Endothelial cell of umbilical vein (primary cell): Measurements from ENCODE around the gene PELI3. TPM values are rescaled to one million over a fixed set of nuclear protein-coding genes. Genes with fewer than 3 reads are reported as not detected.

Source experiments
- BruUV-seq: library from RNA; stranded (reverse); fragments of 400-500 nt; replicated peaks from 2 replicates; lab custom pipeline; 2021; lab: Mats Ljungman, UMichigan
- CTCF ChIA-PET: fragments of 300-600, 350-600 bp; sonication (Branson Sonifier 250); formaldehyde crosslinking; loops from one replicate; lab custom pipeline; 2021; ENCODE audit warnings: antibody characterized with exemption, inconsistent platforms; lab: Charles Lee
- POLR2A ChIA-PET: fragments of 300-600, 350-600 bp; sonication (Branson Sonifier 250); formaldehyde crosslinking; loops from one replicate; lab custom pipeline; 2021; ENCODE audit warnings: antibody characterized with exemption, inconsistent platforms; lab: Charles Lee
- DNase-seq: peaks from one replicate; pipeline ENCODE4 v3.0.0-alpha.2; 2011; ENCODE audit warnings: low read depth, low spot score
- FAIRE-seq: peaks from 2 replicates; lab custom pipeline; 2011; peaks lifted over from hg19 to GRCh38; lab: Jason Lieb, UNC
- H2AFZ ChIP-seq: 2 replicates; pipeline ENCODE4 v1.6.0; 2012; ENCODE audit warnings: low read depth, low read length, control low read depth, inconsistent platforms
- H3K27ac ChIP-seq: 2 replicates; pipeline ENCODE4 v1.5.1; 2011; ENCODE audit warnings: low read depth, mild to moderate bottlenecking, control low read depth, low read length, moderate library complexity; ENCODE audit not compliant: insufficient read depth
- H3K27me3 ChIP-seq, 2 experiments: 2 replicates each; pipeline versions ENCODE4 v1.6.0 to v1.6.1; 2011; ENCODE audit warnings: low read length in 2 of 2, mixed read lengths in 1 of 2; ENCODE audit not compliant: control insufficient read depth in 2 of 2, insufficient read depth in 2 of 2
- H3K36me3 ChIP-seq, 2 experiments: 2 replicates in 1 of 2; 3 replicates in 1 of 2; pipeline ENCODE4 v1.5.1; 2011; ENCODE audit warnings: low read length in 2 of 2, mild to moderate bottlenecking in 1 of 2, moderate library complexity in 1 of 2; ENCODE audit not compliant: control insufficient read depth in 2 of 2, insufficient read depth in 2 of 2; ENCODE audit errors: extremely low read depth in 1 of 2
- H3K4me1 ChIP-seq: 3 replicates; pipeline ENCODE4 v1.5.1; 2011; ENCODE audit warnings: mild to moderate bottlenecking, low read length; ENCODE audit not compliant: control insufficient read depth, insufficient read depth; ENCODE audit errors: extremely low read depth
- H3K4me2 ChIP-seq: 2 replicates; pipeline ENCODE4 v1.6.1; 2011; ENCODE audit warnings: low read length, control low read depth, mixed read lengths; ENCODE audit not compliant: insufficient read depth
- H3K4me3 ChIP-seq, 3 experiments: fragments of 200-600 bp in 1 of 3; sonication (generic), shearing (Covaris generic) in 1 of 3; replicated peaks in 1 of 3; 2 replicates each; pipeline ENCODE4 v1.5.1; 2011 to 2016; ENCODE audit warnings: control low read depth in 3 of 3, low read length in 3 of 3, mild to moderate bottlenecking in 2 of 3, inconsistent platforms in 1 of 3, low read depth in 1 of 3, moderate library complexity in 1 of 3; ENCODE audit not compliant: insufficient read depth in 1 of 3
- H3K79me2 ChIP-seq: 2 replicates; pipeline ENCODE4 v1.6.0; 2012; ENCODE audit warnings: low read length, inconsistent platforms; ENCODE audit not compliant: control insufficient read depth, insufficient read depth
- H3K9ac ChIP-seq: replicated peaks from 2 replicates; pipeline ENCODE3; 2011; ENCODE audit warnings: low read length, control low read depth; ENCODE audit not compliant: insufficient read depth; ENCODE audit errors: extremely low read depth
- H3K9me1 ChIP-seq: replicated peaks from 3 replicates; pipeline ENCODE4 v1.6.0; 2011; ENCODE audit warnings: mild to moderate bottlenecking, low read length; ENCODE audit not compliant: control insufficient read depth, insufficient read depth; ENCODE audit errors: extremely low read depth
- H3K9me3 ChIP-seq: replicated peaks from 2 replicates; pipeline ENCODE4 v1.5.1; 2012; ENCODE audit warnings: low read length, inconsistent platforms; ENCODE audit not compliant: control insufficient read depth, insufficient read depth
- H4K20me1 ChIP-seq: replicated peaks from 2 replicates; pipeline ENCODE3; 2011; ENCODE audit warnings: mild to moderate bottlenecking, low read length; ENCODE audit not compliant: control insufficient read depth, insufficient read depth; ENCODE audit errors: extremely low read depth
- EZH2 ChIP-seq: IDR thresholded peaks from 2 replicates; pipeline ENCODE4 v1.6.1; 2012; ENCODE audit warnings: borderline replicate concordance, low read depth, mild to moderate bottlenecking, moderate library complexity, low read length, inconsistent platforms; ENCODE audit not compliant: severe bottlenecking
- FOS ChIP-seq: IDR thresholded peaks from 2 replicates; pipeline ENCODE4 v1.6.1; 2011; ENCODE audit warnings: mild to moderate bottlenecking, low read length, moderate library complexity, borderline replicate concordance; ENCODE audit not compliant: insufficient read depth
- GATA2 ChIP-seq: IDR thresholded peaks from 2 replicates; pipeline ENCODE4 v1.7.0; 2011; ENCODE audit warnings: low read depth, mild to moderate bottlenecking, moderate library complexity, mixed read lengths, low read length; ENCODE audit not compliant: insufficient read length, insufficient read depth
- JUN ChIP-seq: IDR thresholded peaks from 2 replicates; pipeline ENCODE4 v1.6.1; 2011; ENCODE audit warnings: borderline replicate concordance, low read depth; ENCODE audit not compliant: insufficient read length, insufficient read depth
- MYC ChIP-seq: IDR thresholded peaks from one replicate; pipeline ENCODE4 v1.6.1; 2011; ENCODE audit warnings: mild to moderate bottlenecking, low read depth, low read length
- POLR2A ChIP-seq: IDR thresholded peaks from 2 replicates; pipeline ENCODE4 v1.6.1; 2012; ENCODE audit warnings: low read depth, mild to moderate bottlenecking, control low read depth, low read length
- POLR2AphosphoS5 ChIP-seq: IDR thresholded peaks from 2 replicates; pipeline ENCODE4 v1.6.1; 2012; ENCODE audit warnings: low read depth, mild to moderate bottlenecking, control low read depth, low read length, moderate library complexity; ENCODE audit not compliant: insufficient read depth
- dilution Hi-C: fragments of 300-500 bp; cut with MboI; formaldehyde crosslinking; loops from one replicate; pipeline ENCODE4 v1.15.0; 2019; ENCODE audit warnings: low sequenced_read_pairs; ENCODE audit not compliant: extremely low pct_ligation_motif_present
- intact Hi-C: fragments of 100-400 bp; cut with micrococcal nuclease; formaldehyde crosslinking; loops from one replicate; pipeline ENCODE4 v1.10.0; 2022
- polyA plus RNA-seq, 4 experiments: library from polyadenylated mRNA; depleted of rRNA in 3 of 4; stranded (reverse) in 3 of 4; unstranded in 1 of 4; fragments of >200 nt; gene quantifications; 2 replicates each; pipeline versions ENCODE4 v1.2.1 to v1.2.3, GENCODE V29; 2011 to 2012; ENCODE audit warnings: missing spikeins in 1 of 4
- total RNA-seq: library from RNA; stranded (reverse); gene quantifications from 2 replicates; pipeline ENCODE4 v1.2.3, GENCODE V29; 2021
- TF ChIP-seq, protein P1 (sequence below), 2 donors: IDR thresholded peaks; 1 replicate in 1 of 2; 2 replicates in 1 of 2; pipeline ENCODE4 v1.5.1; 2011; ENCODE audit warnings: low read length in 2 of 2, mild to moderate bottlenecking in 2 of 2, moderate library complexity in 2 of 2, control low read depth in 1 of 2, inconsistent platforms in 1 of 2, low read depth in 1 of 2; ENCODE audit not compliant: insufficient read depth in 1 of 2; ENCODE audit errors: extremely low read depth in 1 of 2
- TF ChIP-seq, protein P2 (sequence below): IDR thresholded peaks from 2 replicates; pipeline ENCODE4 v1.6.1; 2011; ENCODE audit not compliant: insufficient read depth, insufficient read length

The PELI3 gene
- total and polyA plus RNA-seq, 2 donors (not counting 3 experiments of a cell fraction or from before 2014, with no cell fraction given), result 2.8 to 2.9 TPM

DNA sequence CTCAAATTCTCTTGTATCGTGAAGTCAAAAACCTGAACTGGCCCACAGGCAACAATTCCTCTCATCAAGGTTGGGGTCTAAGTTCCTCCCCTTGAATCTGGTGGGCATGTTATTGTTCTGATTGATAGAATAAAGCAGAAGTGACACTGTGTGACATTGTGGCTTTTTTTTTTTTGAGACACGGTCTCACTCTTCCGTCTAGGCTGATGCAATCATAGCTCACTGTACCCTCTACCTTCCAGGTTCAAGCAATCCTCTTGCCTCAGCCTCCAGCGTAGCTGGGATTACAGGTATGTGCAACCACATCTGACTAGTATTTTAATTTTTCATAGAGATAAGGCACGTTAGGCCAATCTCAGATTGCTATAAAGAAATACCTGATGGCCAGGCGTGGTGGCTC lies 8.9 kb upstream of the PELI3 start:
- no peak overlapping the region for H3K9ac ChIP-seq
- BruUV-seq, result no TSS peak
- H3K4me1 ChIP-seq, result no peaks in the 10 kb centered on the region
- peaks cover 6 to 7% of the 10 kb centered on the region in 2 experiments for H3K27me3 ChIP-seq
- no peak overlapping the region for H3K4me2 ChIP-seq
- no peaks in the 10 kb centered on the region for H3K36me3 ChIP-seq
- H3K9me1 ChIP-seq, result no peaks in the 10 kb centered on the region
- POLR2A ChIA-PET, result no interaction called here
- no peak overlapping the region for H3K4me3 ChIP-seq
- H3K9me3 ChIP-seq, result no peaks in the 10 kb centered on the region
- no peak for TF ChIP-seq POLR2AphosphoS5
- TF ChIP-seq, protein P1, sequence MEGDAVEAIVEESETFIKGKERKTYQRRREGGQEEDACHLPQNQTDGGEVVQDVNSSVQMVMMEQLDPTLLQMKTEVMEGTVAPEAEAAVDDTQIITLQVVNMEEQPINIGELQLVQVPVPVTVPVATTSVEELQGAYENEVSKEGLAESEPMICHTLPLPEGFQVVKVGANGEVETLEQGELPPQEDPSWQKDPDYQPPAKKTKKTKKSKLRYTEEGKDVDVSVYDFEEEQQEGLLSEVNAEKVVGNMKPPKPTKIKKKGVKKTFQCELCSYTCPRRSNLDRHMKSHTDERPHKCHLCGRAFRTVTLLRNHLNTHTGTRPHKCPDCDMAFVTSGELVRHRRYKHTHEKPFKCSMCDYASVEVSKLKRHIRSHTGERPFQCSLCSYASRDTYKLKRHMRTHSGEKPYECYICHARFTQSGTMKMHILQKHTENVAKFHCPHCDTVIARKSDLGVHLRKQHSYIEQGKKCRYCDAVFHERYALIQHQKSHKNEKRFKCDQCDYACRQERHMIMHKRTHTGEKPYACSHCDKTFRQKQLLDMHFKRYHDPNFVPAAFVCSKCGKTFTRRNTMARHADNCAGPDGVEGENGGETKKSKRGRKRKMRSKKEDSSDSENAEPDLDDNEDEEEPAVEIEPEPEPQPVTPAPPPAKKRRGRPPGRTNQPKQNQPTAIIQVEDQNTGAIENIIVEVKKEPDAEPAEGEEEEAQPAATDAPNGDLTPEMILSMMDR (IDR thresholded peaks at IDR 0.05; ENCODE audit: extremely low read depth in 1 of 2, insufficient read depth in 1 of 2, low read depth in 1 of 2, low read length in 2 of 2), result no peak
- TF ChIP-seq, protein P2, sequence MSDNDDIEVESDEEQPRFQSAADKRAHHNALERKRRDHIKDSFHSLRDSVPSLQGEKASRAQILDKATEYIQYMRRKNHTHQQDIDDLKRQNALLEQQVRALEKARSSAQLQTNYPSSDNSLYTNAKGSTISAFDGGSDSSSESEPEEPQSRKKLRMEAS, result no peak
- TF ChIP-seq MYC, result no peak
- TF ChIP-seq EZH2, result no peak
- no peak for TF ChIP-seq FOS
- TF ChIP-seq GATA2, result no peak
- no peak for TF ChIP-seq POLR2A
- no peak for TF ChIP-seq JUN
- H4K20me1 ChIP-seq, result no peaks in the 10 kb centered on the region
- no peak for DNase-seq
- H2AFZ ChIP-seq, result no peak overlapping the region
- dilution Hi-C loops (no loop called here), intact Hi-C loops (no loop called here)
- no peak overlapping the region for H3K27ac ChIP-seq
- FAIRE-seq, result no peak
- no peaks in the 10 kb centered on the region for H3K79me2 ChIP-seq
- CTCF ChIA-PET, result interaction anchor here (0.9 to 1.6 kb wide), 3 partner anchors 17 to 69 kb away, joined by 3 to 5 read pairs (median 3); partner anchors contain the start of gene MRPL11
